ENCODE results near the gene OR2T10. TPM values are rescaled to one million over a fixed set of nuclear protein-coding genes. Genes with fewer than 3 reads are reported as not detected.
"Not testable (repeated sequence)": the region's sequence is repeated elsewhere in the genome, so short reads cannot be mapped to it uniquely, and the experiment has no call there.

OR2T10 gene, protein sequence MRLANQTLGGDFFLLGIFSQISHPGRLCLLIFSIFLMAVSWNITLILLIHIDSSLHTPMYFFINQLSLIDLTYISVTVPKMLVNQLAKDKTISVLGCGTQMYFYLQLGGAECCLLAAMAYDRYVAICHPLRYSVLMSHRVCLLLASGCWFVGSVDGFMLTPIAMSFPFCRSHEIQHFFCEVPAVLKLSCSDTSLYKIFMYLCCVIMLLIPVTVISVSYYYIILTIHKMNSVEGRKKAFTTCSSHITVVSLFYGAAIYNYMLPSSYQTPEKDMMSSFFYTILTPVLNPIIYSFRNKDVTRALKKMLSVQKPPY
- total RNA-seq (not detected), polyA plus RNA-seq (ENCODE audit: insufficient read length in 2 of 2) (not detected)
- long read RNA-seq, donor 1 = 0 reads
- long read RNA-seq, donor 2 = 0 reads
- long read RNA-seq, donor 3 = 0 reads
- long read RNA-seq, donor 4 = 0 reads

DNA sequence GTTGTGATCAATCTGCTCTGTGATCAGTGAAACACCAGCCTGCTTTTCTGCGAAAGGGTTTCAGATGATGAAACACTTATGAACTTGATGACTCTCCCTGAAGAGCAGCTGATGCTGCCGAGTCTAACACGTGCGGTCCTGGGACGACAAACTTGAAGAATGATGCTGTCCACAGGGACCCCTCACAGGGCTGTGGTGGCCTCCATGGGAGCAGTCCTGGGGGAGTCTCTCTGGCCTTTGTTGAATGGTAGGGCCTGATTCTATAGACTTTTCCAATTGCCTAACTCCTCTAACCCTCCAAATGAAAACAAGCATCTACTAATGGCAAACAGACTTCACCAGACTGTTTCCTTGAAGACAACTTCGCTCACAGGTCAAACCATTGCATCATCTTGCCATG lies at the start of gene OR2T10:
TSS of gene OR2T10 (minus strand) at position 112 of the 400 bp plus-strand sequence. CDS start 3,932 bp downstream, outside the sequence.
- H3K4me3 ChIP-seq (ENCODE audit: low read depth, low read length) = no peak within 1 kb of the TSS
- no peaks in the 10 kb centered on the region for H3K27me3 ChIP-seq (ENCODE audit: control insufficient read depth, insufficient read depth, low read length)
- no peaks in the 10 kb centered on the region for H3K4me1 ChIP-seq (ENCODE audit: control insufficient read depth, insufficient read depth, low read length)
- no peak within 1 kb of the TSS for H3K27ac ChIP-seq (ENCODE audit: low read depth, low read length)
- DNase-seq (ENCODE audit: low read depth in 4 of 6, low spot score in 6 of 6) = no peak
- no peaks in the 10 kb centered on the region for H3K9me3 ChIP-seq (ENCODE audit: control insufficient read depth, insufficient read depth, low read length)
- WGBS (ENCODE audit: insufficient coverage) = 58% methylated on average over 5 of the region's 6 CpGs
- H3K36me3 ChIP-seq (ENCODE audit: control insufficient read depth, insufficient read depth, low read length) = no peaks in the 10 kb centered on the region

DNA sequence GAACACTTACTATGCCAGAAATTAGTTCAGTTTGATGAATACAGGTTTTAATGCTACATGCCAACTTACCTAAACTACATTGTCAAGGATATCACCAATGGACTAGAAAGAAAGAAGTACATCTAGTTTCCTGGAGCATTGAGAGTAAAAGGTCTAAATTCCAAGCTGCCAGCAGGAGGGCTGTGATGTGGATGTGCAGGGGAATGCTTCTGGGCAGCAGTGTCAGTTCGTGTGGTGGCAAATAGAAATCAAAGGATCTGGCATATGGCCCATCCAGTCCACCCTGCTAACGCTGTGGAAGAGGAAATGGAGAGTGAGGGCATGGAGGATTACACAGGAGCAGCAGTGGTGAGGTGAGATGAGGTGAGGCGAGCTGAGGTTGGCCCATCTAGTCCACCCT lies 47.7 kb upstream of the OR2T10 start, which contains the start of gene OR2T35:
TSS of gene OR2T35 (minus strand) at position 101 of the 400 bp plus-strand sequence. CDS start 6,020 bp downstream, outside the sequence.
- not testable (repeated sequence) for H3K4me1 ChIP-seq (ENCODE audit: control insufficient read depth, insufficient read depth, low read length); H3K27ac ChIP-seq (ENCODE audit: low read depth, low read length); H3K4me3 ChIP-seq (ENCODE audit: low read depth, low read length); H3K27me3 ChIP-seq (ENCODE audit: control insufficient read depth, insufficient read depth, low read length); H3K36me3 ChIP-seq (ENCODE audit: control insufficient read depth, insufficient read depth, low read length); DNase-seq (ENCODE audit: low read depth in 4 of 6, low spot score in 6 of 6); H3K9me3 ChIP-seq (ENCODE audit: control insufficient read depth, insufficient read depth, low read length)
- WGBS (ENCODE audit: insufficient coverage) = no CpG with 5 or more reads among the region's 3 CpGs

DNA sequence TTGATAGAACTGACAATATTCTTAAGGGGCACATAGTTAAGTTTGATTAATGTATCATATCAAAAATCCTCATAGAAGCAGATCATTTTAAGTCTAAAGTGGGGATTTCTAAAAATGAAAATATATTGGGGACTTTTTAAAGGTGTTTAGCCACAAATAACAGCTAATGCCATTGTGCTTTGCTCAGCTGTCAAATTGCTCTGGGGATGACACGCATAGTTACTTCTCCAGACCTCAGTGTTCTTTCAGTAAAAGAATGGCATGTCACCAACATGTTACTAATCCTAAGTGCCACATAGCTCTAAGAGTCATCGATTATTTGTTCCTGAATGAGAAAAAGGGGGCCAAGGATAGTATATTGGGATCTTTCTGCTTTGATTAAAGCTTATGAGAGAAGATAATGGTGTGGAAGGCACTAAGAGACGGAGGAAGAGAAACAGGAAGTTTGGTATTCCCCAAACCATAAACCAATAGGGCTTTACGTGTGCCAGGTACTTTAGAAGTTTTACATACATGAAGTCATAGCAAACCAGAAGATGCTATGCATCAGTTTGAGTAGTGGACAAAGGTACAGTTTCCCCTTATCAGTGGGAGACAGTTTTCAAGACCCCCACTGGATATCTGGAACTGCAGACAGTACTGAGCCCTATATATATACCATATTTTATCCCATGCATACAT lies 45.6 kb upstream of the OR2T10 start:
- H3K4me1 ChIP-seq (ENCODE audit: control insufficient read depth, insufficient read depth, low read length); DNase-seq (ENCODE audit: low read depth in 4 of 6, low spot score in 6 of 6); H3K27ac ChIP-seq (ENCODE audit: low read depth, low read length); H3K9me3 ChIP-seq (ENCODE audit: control insufficient read depth, insufficient read depth, low read length); H3K4me3 ChIP-seq (ENCODE audit: low read depth, low read length); H3K36me3 ChIP-seq (ENCODE audit: control insufficient read depth, insufficient read depth, low read length); H3K27me3 ChIP-seq (ENCODE audit: control insufficient read depth, insufficient read depth, low read length): not testable (repeated sequence)
- WGBS (ENCODE audit: insufficient coverage) = no CpG with 5 or more reads among the region's 4 CpGs

DNA sequence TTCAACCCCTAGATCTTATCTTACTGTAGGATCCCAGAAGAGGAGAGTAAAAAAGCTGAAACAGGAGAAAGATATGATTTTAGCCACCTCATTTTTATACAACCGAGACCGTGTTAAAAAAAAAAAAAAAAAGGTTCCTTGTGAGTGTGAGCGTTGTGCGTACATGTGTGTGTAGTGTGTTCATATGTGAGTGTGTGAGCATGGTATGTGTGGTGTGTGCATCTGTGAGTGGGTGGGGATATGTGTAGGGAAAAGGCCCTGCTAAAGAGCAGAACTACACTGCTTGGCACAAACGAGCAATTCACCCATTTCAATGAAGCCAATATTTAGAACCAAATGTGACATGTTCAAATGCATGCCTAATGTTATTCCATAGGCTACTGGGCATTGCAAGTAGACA lies 44.1 kb upstream of the OR2T10 start:
- not testable (repeated sequence) for H3K4me1 ChIP-seq (ENCODE audit: control insufficient read depth, insufficient read depth, low read length); H3K9me3 ChIP-seq (ENCODE audit: control insufficient read depth, insufficient read depth, low read length); H3K36me3 ChIP-seq (ENCODE audit: control insufficient read depth, insufficient read depth, low read length); H3K27me3 ChIP-seq (ENCODE audit: control insufficient read depth, insufficient read depth, low read length); H3K4me3 ChIP-seq (ENCODE audit: low read depth, low read length); DNase-seq (ENCODE audit: low read depth in 4 of 6, low spot score in 6 of 6); H3K27ac ChIP-seq (ENCODE audit: low read depth, low read length)
- WGBS (ENCODE audit: insufficient coverage) = no CpG with 5 or more reads among the region's 5 CpGs

DNA sequence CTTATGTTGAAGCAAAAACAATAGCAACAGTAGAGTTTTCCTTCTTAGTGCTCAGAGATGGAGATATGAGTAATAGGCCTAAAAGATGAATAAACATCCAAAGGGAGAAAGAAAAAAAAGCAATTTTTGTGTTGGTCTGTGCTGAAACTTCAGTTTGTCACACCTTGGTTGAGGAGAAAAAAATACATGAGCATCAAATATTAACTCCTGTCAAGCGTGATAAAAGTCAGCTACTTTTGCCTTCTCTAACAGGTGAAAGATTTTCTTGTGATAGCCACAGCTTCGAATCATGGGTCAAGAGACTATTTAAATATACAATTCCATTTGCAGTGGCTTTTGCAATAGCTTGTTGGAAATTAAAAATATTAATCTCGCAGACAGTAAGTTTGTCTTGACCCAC lies 43.4 kb upstream of the OR2T10 start:
- H3K36me3 ChIP-seq (ENCODE audit: control insufficient read depth, insufficient read depth, low read length); H3K27ac ChIP-seq (ENCODE audit: low read depth, low read length); H3K4me1 ChIP-seq (ENCODE audit: control insufficient read depth, insufficient read depth, low read length); H3K27me3 ChIP-seq (ENCODE audit: control insufficient read depth, insufficient read depth, low read length); H3K9me3 ChIP-seq (ENCODE audit: control insufficient read depth, insufficient read depth, low read length); H3K4me3 ChIP-seq (ENCODE audit: low read depth, low read length); DNase-seq (ENCODE audit: low read depth in 4 of 6, low spot score in 6 of 6): not testable (repeated sequence)
- WGBS (ENCODE audit: insufficient coverage) = no CpG with 5 or more reads among the region's 3 CpGs

DNA sequence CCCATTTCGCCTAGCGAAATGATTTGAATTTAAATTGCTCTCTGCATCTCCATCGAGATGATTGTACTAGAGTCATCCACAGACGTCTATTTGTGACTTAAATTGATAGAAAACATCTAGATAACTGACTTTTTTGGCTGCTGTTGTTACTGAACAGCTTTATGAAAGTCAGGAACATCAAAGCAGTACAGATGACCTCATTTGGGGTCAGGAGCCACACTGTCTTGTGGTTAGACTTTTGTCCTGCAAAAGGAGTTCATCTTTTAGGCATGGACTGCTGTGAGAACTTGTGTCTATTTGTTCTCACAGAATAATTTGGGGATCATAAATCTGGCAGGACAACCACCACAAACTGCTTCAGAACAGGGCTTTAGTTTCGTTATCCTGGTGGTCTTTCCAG lies 42.2 kb upstream of the OR2T10 start:
- H3K27me3 ChIP-seq (ENCODE audit: control insufficient read depth, insufficient read depth, low read length); H3K27ac ChIP-seq (ENCODE audit: low read depth, low read length); H3K4me1 ChIP-seq (ENCODE audit: control insufficient read depth, insufficient read depth, low read length); H3K36me3 ChIP-seq (ENCODE audit: control insufficient read depth, insufficient read depth, low read length); H3K9me3 ChIP-seq (ENCODE audit: control insufficient read depth, insufficient read depth, low read length); DNase-seq (ENCODE audit: low read depth in 4 of 6, low spot score in 6 of 6); H3K4me3 ChIP-seq (ENCODE audit: low read depth, low read length): not testable (repeated sequence)
- WGBS (ENCODE audit: insufficient coverage) = no CpG with 5 or more reads among the region's 5 CpGs

DNA sequence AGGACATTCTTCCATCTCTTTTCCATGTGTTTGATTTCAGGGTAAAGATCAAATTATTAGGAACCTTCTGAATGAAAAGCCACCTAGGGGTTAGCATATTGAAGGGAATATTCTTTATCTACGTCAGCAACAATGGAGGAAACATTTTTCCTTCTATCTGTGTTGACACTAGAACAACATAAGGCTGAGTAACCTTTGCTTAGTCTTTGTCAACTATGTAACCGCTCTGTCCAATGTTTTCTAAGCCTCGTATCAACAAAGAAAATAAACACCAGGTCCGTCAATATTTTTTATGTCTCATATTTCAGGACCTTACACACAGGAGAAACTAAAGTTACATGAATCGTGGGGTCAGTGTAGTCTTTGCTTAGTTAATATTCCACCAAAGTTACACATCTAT lies 39.1 kb upstream of the OR2T10 start:
- not testable (repeated sequence) for H3K36me3 ChIP-seq (ENCODE audit: control insufficient read depth, insufficient read depth, low read length); H3K27me3 ChIP-seq (ENCODE audit: control insufficient read depth, insufficient read depth, low read length); H3K27ac ChIP-seq (ENCODE audit: low read depth, low read length); H3K4me3 ChIP-seq (ENCODE audit: low read depth, low read length); DNase-seq (ENCODE audit: low read depth in 4 of 6, low spot score in 6 of 6); H3K9me3 ChIP-seq (ENCODE audit: control insufficient read depth, insufficient read depth, low read length); H3K4me1 ChIP-seq (ENCODE audit: control insufficient read depth, insufficient read depth, low read length)
- WGBS (ENCODE audit: insufficient coverage) = no CpG with 5 or more reads among the region's 5 CpGs

DNA sequence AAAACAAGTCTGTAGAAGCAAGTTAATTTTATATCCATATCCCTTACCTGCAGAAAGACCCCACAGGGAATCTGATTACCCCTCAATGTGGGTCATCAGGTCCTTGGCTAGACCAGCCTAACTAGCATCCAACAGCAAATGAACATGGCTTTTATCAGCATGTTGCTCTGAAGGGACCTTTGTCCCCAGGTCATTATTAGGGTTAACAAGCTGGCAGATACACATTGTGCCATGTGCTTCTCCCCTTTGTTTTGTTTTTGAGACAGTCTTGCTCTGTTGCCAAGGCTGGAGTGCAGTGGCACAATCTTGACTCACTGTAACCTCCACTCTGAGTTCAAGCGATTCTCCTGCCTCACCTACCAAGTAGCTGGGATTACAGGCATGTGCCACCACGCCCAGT lies 37.5 kb upstream of the OR2T10 start, which contains the start of gene OR2T11:
TSS of gene OR2T11 (minus strand) at position 101 of the 400 bp plus-strand sequence. CDS start 7,963 bp downstream, outside the sequence.
- no CpG with 5 or more reads among the region's 2 CpGs for WGBS (ENCODE audit: insufficient coverage)
- H3K4me1 ChIP-seq (ENCODE audit: control insufficient read depth, insufficient read depth, low read length); H3K27ac ChIP-seq (ENCODE audit: low read depth, low read length); H3K36me3 ChIP-seq (ENCODE audit: control insufficient read depth, insufficient read depth, low read length); H3K9me3 ChIP-seq (ENCODE audit: control insufficient read depth, insufficient read depth, low read length); H3K27me3 ChIP-seq (ENCODE audit: control insufficient read depth, insufficient read depth, low read length); H3K4me3 ChIP-seq (ENCODE audit: low read depth, low read length); DNase-seq (ENCODE audit: low read depth in 4 of 6, low spot score in 6 of 6): not testable (repeated sequence)

DNA sequence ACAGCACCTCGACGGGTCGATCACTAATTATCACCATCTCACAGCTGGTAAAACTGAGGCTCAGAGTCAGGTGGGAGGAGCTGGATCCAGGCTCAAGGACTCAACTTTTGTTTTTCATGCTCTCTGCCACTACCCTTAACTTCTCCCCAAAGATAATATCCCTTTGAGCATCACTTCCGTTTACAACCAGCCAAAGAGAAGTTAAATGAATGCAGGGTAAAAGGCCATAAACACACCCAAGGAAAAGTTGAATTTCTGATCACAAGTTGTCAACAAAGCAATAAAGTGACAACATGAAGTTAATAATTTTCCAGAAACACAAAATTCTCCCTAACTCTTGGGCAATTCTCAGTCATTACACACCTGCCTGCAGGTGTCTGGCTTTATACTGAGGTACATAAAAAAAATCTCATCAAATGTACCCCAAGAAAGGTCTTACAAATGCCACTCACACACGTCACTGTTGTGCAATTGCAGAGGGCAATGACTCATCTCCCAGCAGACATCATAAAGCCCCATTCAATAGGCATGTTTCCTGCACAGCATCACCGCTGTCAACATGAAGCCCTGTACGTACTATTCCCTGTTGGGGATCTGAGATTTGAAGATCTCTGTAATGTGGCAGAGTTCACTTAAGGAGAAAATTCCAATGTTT lies 34.0 kb upstream of the OR2T10 start:
- Histone ChIP-seq H3K4me3 (ENCODE audit: low read depth, low read length) (no peak overlapping the region), H3K27me3 (ENCODE audit: control insufficient read depth, insufficient read depth, low read length) (no peaks in the 10 kb centered on the region), H3K4me1 (ENCODE audit: control insufficient read depth, insufficient read depth, low read length) (no peaks in the 10 kb centered on the region), H3K36me3 (ENCODE audit: control insufficient read depth, insufficient read depth, low read length) (no peaks in the 10 kb centered on the region), H3K27ac (ENCODE audit: low read depth, low read length) (no peak overlapping the region), H3K9me3 (ENCODE audit: control insufficient read depth, insufficient read depth, low read length) (no peaks in the 10 kb centered on the region)
- no peak for DNase-seq (ENCODE audit: low read depth in 4 of 6, low spot score in 6 of 6)
- WGBS (ENCODE audit: insufficient coverage) = 72% methylated on average over 4 of the region's 7 CpGs

All from spinal cord (tissue), 10 donors.